NCI-H2107 (cell line): ENCODE results near the gene HOMER2.
"Not testable (repeated sequence)": the region's sequence is repeated elsewhere in the genome, so short reads cannot be mapped to it uniquely, and the experiment has no call there.

ENCODE experiments used
- DNase-seq: peaks from one replicate; lab custom pipeline; 2025; lab: John Stamatoyannopoulos, UW

Gene HOMER2

DNA sequence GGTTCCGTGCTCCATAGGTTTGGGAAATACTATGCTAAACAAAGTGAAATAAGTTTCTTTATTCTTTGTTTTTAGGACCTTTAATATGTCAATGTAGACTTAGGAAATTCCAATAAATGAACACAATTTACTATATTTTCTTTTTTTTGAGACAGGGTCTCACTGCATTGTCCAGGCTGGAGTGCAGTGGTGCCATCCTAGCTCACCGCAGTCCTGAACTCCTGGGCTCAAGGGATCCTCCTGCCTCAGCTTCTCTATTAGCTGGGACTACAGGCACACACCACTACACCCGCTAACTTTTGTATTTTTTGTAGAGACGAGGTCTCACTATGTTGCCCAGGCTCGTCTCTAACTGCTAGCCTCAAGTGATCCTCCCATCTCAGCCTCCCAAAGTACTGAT is 12.4 kb upstream of the HOMER2 start:
- no peak for DNase-seq

DNA sequence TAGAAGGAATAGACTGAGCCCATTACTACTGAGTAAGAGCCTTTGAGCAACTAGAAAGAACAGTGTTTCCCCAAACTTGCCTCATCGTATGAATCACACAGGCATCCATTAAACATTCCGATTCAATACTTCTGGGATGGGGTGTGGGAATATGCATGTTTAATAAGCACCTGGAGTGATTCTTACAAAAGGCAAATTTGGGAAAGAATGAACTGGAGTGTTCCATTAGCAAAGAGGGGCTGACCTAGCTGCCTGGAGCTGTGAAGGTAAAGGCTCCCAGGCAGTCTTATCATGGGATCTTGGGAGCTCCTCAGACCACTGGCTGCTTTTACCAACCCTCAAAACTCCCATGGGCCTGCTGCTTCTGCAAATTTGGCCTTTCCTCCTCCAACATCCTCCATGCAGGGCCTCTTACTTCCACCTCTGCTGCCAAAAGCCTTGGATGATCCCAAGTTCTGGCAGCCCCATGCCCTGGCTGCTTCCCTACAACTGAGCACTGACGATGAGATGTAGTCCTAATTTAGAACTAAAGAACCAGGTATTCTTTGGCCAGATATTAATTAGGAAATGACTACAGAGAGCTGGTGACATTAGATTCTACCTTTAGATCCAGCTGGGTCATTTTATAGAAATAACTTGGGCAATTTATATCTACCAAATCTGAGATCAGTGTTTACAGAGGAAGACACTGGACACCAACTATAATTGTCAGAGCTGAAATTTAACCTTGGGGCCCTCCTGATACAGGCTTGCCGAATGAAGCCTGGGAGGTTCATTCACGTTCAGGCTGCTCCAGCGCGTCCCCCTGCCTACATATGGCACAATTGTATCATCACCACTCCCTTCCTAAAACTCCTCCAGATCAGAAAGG is 11.2 kb upstream of the HOMER2 start:
- no peak for DNase-seq

DNA sequence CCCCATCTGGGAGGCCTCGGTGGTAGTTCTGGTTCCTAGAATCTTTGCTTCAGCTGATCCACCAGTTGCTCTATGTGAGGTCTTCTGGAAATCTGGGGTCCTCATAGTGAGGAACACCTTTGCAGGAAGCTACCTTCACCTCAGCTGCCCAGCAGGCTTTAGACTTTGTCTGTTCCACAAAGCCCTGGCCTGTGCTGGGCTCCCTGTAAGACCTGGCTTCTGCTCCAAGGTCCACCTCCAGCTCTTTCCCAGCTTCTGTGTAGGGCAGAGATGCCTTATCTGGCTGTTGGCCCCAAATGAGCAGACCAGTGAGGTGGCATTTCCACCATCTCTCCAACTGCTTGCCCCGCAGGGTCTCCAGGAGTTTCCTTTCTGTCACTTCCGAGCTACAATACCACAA is 8.2 kb upstream of the HOMER2 start:
- no peak for DNase-seq

DNA sequence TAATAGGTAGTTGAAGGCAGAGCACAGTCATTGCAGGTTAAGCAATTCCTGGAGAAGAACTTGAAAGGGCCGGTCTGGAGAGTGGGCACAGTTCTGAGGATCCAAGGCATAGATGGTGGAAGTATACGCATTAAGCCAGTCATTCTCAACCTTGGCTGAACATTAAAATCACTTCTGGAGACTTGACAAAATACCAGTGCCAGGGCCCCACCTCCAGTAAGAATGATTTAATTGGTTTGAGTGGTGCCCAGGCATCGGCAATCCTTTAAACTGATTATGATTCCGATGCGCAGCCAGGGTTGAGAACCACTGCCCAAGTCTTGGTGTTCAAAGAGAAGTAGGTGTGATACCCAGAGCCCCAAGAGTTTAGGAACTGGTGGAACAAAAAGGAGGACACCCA is 6.9 kb upstream of the HOMER2 start:
- no peak for DNase-seq

DNA sequence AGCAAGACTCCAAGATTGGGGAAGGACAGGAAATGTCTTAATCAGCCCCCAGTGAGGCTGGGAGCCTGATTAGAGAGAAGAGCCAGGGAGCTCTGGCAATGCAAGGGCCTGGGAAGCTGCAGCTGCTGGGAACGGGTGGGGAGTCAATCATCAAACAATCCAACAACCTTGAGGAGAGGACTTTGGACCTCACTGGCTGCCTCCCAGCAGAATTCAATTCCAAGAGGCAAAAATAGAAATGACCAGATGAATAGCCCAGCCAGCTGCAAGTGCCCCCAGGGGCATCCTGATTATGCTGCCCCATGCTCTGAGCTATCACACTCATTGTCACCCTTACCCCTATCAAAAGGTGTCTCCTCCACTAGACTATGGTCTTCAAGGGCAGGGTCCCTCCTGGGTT is 6.1 kb upstream of the HOMER2 start:
- no peak for DNase-seq

DNA sequence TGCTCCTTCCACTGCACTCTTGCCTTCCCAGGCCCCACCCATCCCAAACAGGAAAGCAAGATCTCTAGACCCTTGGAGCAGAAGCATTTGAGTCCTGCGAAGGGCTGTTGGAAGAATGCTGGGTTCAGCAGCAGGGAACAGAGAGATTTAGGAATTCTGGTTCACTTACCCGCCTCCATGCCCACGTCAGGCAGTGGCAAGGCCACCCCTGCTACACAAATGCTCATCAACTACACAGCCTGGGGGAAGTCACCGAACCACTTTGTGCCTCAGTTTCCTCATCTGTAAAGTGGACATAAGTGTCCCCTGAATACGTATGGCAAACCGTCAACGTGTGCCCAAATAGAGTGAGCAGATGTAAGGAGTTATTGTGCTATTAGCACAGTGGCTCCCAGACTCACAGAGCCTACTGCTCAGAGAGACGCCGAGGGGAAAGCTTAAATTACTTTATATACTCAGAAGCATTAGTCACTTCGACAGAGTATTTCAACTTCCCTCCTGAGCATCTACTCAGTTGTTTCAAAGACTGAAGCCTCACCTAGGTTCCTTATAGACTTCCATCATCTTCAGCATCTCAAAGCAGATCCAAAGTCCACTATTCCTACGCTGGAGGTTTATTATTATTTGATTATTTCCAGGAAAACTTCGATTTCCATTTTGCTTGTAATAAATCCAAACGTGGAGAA is 905 bp downstream of the HOMER2 start:
- DNase-seq = no peak

DNA sequence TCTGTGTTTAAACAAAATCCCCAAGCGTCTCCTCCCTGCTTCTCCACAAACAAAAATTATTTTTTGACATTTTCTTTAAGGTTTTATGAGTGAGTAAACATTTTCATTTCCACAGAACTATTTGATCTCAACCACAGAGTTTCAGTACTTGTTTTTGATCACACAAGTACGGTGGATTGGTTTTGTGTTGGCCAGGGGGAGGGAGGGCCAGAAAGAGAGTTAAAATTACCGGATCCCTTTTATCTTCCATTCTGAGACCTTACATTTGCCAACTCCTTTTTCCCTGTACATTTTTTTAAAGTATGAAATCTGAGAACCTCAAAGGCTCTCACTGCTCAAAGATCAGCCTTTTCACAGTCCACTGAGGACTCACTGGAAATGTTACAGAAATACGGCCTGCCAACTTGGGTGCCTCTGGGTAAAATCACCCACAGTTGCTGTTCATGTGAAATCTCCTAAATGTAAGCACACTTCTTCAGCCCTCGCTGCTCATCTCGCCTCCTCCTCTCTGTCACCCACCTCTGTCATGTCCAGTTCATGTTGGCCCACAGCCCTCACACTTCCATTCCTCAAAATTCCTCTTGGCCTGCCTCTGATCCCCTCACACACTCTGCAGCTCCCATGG is 1.7 kb downstream of the HOMER2 start:
- DNase-seq = no peak

DNA sequence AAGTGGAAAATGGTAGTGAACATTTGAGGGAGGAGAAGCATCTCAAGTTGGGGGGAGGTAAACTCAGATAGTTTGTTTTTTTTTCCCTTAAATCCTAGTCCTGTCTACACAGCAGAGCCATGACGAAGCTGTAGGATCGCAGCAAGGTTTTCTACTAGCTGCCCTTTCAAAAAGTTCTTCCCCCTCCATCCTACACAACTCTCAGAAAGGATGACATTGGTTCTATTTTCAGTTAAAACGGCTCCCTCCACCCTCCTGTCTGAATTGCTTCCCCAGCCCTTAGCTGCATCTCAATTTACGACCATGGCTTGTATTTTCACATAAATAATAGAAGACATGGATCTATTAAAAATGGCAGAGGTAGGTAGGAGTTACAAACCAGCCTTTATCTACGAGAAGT is 2.2 kb downstream of the HOMER2 start:
- DNase-seq = no peak

DNA sequence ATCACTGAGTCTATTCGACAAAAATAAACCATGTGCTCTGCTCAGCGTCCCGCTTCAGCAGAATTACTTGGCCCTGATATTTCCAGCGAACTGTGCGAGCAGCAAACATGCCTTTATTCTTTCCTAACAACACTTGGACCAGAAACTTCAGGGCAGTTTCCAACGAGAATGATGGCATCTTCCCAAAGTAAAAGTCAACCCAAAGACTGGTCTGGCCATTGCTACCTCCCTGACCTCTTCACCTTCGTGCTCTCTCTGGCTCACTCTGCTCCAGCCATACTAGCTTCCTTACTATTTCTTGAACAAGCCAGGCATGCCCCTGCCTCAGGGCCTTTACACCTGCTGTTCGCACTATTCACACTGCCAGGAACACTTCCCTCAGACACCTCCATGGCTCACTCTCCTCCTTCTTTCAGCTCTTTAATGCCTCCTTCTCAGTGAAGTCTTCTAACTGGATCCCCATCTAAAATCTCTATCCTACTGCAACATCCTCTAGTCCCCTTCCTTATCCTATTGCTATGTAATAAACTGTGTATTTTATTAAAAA is 6.3 kb downstream of the HOMER2 start:
- DNase-seq = no peak

DNA sequence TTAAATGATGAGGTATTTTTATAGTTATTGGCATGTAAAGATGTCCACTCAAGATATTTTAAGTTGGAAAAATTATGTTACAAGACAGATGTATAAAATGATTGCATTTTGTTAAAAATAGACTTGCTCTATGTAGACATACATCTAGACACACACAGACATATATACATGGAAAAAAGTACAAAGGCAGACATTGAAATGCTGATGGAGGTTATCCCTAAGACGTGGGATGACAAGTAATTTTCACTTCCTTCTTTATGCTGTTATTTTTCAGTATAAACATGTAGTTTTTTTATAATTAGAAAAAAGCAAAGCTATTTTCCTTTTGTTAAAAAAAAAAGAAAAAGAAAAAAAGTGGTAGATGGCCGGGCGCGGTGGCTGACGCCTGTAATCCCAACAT is 7.2 kb downstream of the HOMER2 start:
- no peak for DNase-seq

DNA sequence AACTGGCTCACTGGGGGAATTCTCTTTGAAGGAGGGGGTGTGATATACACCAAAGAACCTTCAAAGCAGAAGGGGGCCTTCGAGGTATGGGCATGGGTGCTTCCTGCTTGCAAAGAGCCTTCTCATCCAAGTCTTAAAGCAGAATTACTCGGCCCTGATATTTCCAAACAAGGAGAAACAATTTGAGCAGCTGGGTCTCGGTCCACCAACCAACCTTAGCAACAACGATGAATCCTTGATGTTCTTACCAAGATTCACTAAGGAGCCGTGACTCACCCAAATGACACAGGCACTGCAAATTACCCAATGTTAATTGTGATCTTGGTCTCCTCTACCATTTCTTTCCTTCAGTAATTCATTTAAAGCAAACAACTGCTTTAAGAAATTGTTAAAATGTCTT is 7.7 kb downstream of the HOMER2 start:
- DNase-seq = no peak

DNA sequence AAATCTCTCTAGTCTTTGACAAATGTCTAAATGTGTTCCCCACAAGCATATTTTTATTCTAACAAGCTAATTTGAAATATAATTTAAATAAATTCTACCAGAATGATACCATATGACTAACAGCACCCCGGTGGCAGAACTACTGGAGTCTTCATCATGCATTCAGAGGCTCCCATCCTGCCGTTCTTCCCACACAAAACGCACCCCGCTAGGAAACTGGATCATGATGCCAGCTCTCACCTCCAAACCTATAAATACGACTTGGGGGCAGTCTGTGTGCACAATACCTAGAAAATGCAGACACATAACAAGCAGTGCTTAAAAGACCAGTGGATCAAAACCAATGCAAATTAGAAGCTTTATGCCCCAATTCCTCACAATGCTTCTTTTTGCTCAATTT is 8.5 kb downstream of the HOMER2 start:
- no peak for DNase-seq

DNA sequence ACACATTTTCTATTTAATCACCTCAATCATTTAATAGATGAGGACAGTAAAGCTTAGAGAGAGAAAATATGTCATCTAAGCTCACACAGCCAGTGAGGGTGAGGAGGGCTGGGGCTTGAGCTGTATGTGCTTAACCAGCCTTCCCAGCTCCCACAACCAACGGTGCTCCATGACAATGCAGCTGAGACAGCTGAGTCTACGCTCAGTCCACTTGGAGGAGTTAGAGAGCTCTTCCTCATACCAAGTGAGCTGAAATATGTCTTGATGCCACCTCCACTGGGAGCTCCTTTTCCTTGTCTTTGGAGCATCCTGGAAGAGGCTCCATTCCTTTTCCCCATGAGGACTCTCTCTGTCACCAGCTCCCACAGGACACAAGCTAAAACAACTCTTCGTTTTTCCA is 9.3 kb downstream of the HOMER2 start:
- no peak for DNase-seq

DNA sequence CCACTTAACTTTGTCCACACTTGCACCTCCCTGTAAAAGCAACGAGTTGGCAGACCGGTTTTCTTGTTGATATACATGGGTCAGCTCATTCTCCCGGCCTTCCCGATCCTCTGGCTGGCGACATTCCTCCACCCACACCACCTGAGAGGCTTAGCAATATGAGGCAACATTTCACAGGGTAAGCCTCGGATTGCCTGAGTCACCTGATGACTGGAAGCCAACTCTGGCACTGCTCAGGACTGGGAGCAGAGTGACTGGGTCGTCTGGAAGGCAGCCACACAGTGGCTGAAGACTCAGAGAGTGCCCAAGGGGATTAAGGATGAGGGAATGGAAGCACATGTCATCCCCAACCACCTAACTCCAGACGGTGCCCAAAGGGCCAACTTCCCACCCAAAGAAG is 9.8 kb downstream of the HOMER2 start:
- no peak for DNase-seq

DNA sequence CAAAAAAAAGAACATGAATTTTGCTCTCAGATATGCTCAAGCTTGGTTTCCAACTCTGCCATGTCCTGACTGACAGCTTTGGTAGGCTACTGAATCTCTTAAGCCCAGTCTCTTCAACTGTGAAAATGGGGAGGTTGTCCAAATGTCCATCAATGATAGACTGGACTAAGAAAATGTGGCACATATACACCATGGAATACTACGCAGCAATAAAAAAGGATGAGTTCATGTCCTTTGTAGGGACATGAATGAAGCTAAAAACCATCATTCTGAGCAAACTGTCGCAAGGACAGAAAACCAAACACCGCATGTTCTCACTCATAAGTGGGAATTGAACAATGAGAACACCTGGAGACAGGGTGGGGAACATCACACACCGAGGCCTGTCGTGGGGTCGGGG is 12.8 kb downstream of the HOMER2 start:
- not testable (repeated sequence) for DNase-seq

DNA sequence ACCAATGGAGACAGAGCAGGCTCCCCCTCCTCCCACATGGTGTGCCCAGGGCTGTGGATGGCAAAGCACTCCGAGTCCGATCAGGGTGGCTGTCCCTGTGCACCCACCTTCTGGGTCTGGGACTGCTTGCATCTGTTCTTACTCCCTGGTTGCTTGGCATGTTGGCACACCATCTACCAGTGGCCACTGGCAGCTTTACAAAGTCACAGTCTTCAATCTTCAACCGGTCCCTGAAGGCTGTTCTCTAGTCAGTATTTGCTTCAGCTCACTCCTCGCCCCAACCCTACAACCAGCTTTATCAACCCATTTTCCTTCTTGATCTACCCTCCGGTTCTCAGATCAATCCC is 14.8 kb downstream of the HOMER2 start:
- no peak for DNase-seq

DNA sequence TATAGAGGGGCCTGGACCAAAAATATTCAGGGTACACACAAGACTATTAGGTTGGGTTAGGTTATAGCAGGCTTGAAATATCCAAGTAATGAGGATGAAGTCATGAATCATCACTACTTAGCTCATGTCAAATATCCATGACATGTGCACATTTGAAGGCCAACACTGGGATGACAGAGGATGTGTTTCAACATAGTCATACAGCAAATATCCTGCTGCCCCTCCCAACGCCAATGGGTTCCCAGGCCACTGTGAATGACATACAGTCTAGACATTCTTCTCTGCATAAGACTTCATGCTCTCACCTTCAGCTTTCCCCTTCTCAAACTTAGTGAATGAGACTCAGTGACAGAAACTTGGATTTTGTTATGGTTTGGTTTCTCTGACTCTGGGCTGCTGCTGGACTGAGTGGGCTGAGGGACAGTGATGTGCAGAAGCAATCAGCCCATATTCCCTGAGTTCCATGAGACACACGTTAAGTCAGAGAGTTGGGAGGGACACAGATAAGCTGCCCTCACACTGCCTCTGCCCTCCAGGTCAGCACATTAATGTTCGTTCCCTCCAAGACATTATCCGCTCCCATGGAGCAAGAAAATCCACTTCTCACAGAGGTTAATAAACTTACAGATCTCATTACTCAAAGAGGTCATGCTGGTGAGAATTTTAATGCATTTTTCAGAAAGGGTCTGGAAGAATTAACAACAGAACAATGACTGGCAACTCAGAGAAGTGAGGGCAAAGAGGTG is 15.4 kb downstream of the HOMER2 start:
- DNase-seq = no peak

DNA sequence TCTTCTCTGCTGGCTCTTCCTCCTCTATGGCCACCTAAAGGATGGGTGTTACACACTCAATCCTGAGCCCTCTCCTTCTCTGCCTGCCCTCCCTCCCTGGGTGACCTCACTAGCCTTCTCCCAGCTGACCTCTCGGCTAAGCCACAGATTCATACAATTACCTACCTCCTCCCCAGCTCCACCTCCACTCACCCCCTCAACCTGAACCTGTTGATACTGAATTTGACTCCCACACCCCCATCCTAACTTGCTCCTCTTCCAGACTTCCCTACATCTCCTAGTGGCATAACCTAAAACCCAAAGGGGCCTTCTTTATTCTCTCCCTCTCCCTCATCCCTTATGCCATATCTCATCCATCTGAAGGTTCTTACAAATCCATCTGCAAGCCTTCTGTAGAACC is 17.1 kb downstream of the HOMER2 start:
- DNase-seq = no peak

DNA sequence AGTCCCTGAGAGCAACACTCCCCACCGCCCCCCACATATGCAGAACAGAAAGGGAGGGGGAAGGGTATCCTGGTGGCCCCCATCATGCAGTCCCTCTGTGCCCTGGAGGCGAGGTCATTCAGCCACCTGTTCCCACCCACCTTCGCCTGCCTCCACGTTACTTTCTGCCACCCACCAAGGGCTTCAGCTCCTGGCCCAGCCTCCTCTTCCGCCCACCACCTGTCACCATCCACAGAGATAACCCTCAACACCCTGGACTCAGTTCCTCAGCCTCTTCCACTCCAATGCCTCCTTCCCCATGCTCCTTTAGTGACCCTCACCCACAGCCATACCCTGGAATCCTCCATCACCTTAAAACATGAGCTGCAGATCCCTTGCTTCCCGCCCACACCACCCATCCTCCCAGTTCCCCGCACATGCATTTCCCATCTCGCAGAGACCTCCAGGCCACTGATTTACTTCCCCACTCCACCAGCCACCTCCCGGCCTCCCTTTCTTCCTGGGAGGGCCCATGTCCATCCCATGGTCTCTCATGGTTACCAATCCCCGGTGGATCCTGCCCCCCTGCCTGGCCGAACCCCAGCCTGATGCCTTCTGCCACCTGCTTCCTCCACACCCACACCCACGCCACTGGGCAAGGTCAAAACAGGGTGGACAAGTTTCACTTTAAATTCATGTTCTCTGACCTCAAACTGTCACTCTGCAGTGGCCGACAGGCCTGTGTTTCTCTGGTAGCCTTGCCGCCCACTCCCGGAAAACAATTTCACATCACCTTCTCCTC is 18.2 kb downstream of the HOMER2 start:
- no peak for DNase-seq

DNA sequence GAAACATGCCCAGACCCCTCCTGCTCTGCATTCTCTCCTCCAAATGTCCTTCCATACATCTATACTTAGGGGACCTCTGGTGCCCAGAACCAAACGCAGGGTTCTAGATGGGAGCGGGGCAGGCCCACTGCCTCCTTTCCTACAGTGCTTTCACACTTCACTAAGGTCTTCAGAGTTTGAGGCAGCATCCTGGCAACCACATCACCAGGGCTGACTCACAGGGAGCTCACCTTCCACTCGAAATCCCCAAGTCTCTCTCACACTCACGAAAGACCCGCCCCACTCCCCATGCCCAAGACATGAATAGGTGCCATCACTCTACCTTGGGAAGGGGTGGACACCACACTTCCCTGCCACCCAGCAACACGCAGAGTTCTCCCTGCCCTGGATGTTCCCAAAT is 18.9 kb downstream of the HOMER2 start:
- DNase-seq = no peak

DNA sequence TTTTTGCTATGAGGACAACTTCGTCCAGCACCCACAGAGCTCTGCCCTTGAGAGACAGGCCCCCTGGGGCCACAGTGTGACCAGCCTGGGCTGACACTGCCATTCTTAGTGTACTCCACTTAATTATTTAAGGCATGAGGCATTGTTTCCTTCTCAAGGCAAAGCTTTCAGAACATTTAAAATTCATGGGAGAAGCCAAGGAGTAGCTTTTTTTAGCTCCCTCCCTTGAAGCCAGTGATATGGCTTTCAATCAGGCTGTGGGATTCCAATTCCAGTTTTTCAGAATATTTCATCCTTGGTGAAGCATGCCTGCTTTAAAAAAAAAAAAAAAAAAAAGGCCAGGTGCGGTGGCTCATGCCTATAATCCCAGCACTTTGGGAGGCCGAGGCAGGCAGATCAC is 21.3 kb downstream of the HOMER2 start:
- DNase-seq = no peak

DNA sequence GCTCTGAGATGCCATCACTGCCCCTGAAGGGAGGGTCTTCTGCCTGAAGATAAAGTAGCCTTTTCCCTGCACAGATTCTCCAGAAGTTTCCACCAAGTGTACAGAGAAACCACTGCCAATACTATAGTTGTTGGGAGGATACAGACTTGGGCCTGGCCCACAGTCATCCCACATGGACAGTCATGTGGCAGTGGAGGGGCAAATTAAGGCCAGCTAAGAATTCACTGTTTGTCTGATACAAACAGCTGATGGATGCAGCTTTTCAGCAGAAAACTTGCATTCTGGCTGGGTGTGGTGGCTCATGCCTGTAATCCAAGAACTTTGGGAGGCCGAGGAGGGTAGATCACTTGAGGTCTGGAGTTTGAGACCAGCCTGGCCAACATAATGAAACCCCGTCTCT is 22.1 kb downstream of the HOMER2 start:
- DNase-seq = no peak
